HG02623 (cell line): ENCODE results near the gene REP15.
A peak's percentile ranks its signal among the peaks of the same experiment; 100 is the strongest.
"Not testable (repeated sequence)": the region's sequence is repeated elsewhere in the genome, so short reads cannot be mapped to it uniquely, and the experiment has no call there.

ENCODE experiments used
- ATAC-seq: cut with Tn5 transposase; IDR thresholded peaks from one replicate; pipeline ENCODE4 v1.9.1; 2021; ENCODE audit warnings: moderate library complexity; ENCODE audit not compliant: unreplicated experiment

Gene REP15

GRCh38 chr12:27696864-27697564 lies 767 bp downstream of the REP15 start:
- ATAC-seq: no peak

GRCh38 chr12:27703720-27704452 lies 7.6 kb downstream of the REP15 start:
- peak; percentile 89 for ATAC-seq

GRCh38 chr12:27705263-27705662 lies 9.0 kb downstream of the REP15 start:
- no peak for ATAC-seq

- ATAC-seq: no peak
Observed at GRCh38 chr12:27707216-27707615, 11.0 kb downstream of the REP15 start.

GRCh38 chr12:27709212-27709931 lies 13.1 kb downstream of the REP15 start:
- ATAC-seq: no peak

- peak; percentile 34 for ATAC-seq
Observed at GRCh38 chr12:27709932-27710591, 13.8 kb downstream of the REP15 start.

- peak; percentile 97 for ATAC-seq
Observed at GRCh38 chr12:27710592-27711316, 14.5 kb downstream of the REP15 start, which contains the start of gene MRPS35. Gene MRPS35, plus strand, starts transcription at chr12:27710832. Its CDS starts 12 bp downstream, at chr12:27710844.

GRCh38 chr12:27711317-27711682 lies 15.1 kb downstream of the REP15 start:
- no peak for ATAC-seq

GRCh38 chr12:27711967-27712366 lies 15.7 kb downstream of the REP15 start:
- no peak for ATAC-seq

- no peak for ATAC-seq
Observed at GRCh38 chr12:27723212-27723611, 27.0 kb downstream of the REP15 start.

- no peak for ATAC-seq
Observed at GRCh38 chr12:27730097-27730588, 33.9 kb downstream of the REP15 start.

GRCh38 chr12:27732281-27732680 lies 36.0 kb downstream of the REP15 start:
- ATAC-seq: no peak

GRCh38 chr12:27733052-27733656 lies 36.9 kb downstream of the REP15 start:
- ATAC-seq: peak; percentile 60

- ATAC-seq: no peak
Observed at GRCh38 chr12:27733791-27734190, 37.5 kb downstream of the REP15 start.

- not testable (repeated sequence) for ATAC-seq
Observed at GRCh38 chr12:27734321-27734720, 38.1 kb downstream of the REP15 start.

GRCh38 chr12:27743601-27744000 lies 47.4 kb downstream of the REP15 start:
- ATAC-seq: no peak

- not testable (repeated sequence) for ATAC-seq
Observed at GRCh38 chr12:27745734-27746133, 49.5 kb downstream of the REP15 start.
